ENCODE results near the gene BRSK2.

- TF ChIP-seq EZH2 (IDR thresholded peaks at IDR 0.05; ENCODE audit: low read length, unreplicated experiment) = no peak
- TF ChIP-seq CTCF (conservative IDR thresholded peaks at IDR 0.05; ENCODE audit: low read depth, low read length) = no peak
Observed at GRCh38 chr11:1408346-1408745, 18.6 kb downstream of the BRSK2 start.
